GM19397 (cell line): ENCODE measurements around the gene ZFP90.
"Not testable (repeated sequence)": the region's sequence is repeated elsewhere in the genome, so short reads cannot be mapped to it uniquely, and the experiment has no call there.

Source experiments
- ATAC-seq: cut with Tn5 transposase; IDR thresholded peaks from one replicate; pipeline ENCODE4 v1.9.1; 2021; ENCODE audit warnings: mild to moderate bottlenecking, moderate library complexity; ENCODE audit not compliant: unreplicated experiment

Gene ZFP90

GRCh38 chr16:68517606-68518166 is 21.4 kb upstream of the ZFP90 start:
- no peak for ATAC-seq

GRCh38 chr16:68519225-68519745 is 19.8 kb upstream of the ZFP90 start:
- no peak for ATAC-seq

- ATAC-seq: peak; percentile 77
Observed at GRCh38 chr16:68520649-68521086, 18.4 kb upstream of the ZFP90 start.

GRCh38 chr16:68524069-68524820 is 14.8 kb upstream of the ZFP90 start:
- ATAC-seq: no peak

- no peak for ATAC-seq
Observed at GRCh38 chr16:68526143-68526781, 12.8 kb upstream of the ZFP90 start.

GRCh38 chr16:68526782-68527145 is 12.3 kb upstream of the ZFP90 start:
- no peak for ATAC-seq

GRCh38 chr16:68528233-68528632 is 10.9 kb upstream of the ZFP90 start:
- no peak for ATAC-seq

GRCh38 chr16:68528686-68529379 is 10.3 kb upstream of the ZFP90 start:
- ATAC-seq: peak; percentile 62

- ATAC-seq: no peak
Observed at GRCh38 chr16:68529608-68529930, 9.5 kb upstream of the ZFP90 start.

GRCh38 chr16:68529931-68530701 is 9.0 kb upstream of the ZFP90 start:
- ATAC-seq: peak; percentile 75

- ATAC-seq: no peak
Observed at GRCh38 chr16:68533937-68534336, 5.2 kb upstream of the ZFP90 start.

GRCh38 chr16:68535331-68535730 is 3.8 kb upstream of the ZFP90 start:
- no peak for ATAC-seq

- ATAC-seq: peak; percentile 3
Observed at GRCh38 chr16:68539711-68540239, 684 bp downstream of the ZFP90 start.

- ATAC-seq: no peak
Observed at GRCh38 chr16:68548947-68549346, 9.9 kb downstream of the ZFP90 start.

GRCh38 chr16:68553186-68553585 is 14.1 kb downstream of the ZFP90 start:
- ATAC-seq: no peak

- ATAC-seq: not testable (repeated sequence)
Observed at GRCh38 chr16:68560341-68560740, 21.2 kb downstream of the ZFP90 start.

GRCh38 chr16:68563631-68564381 is 24.7 kb downstream of the ZFP90 start:
- no peak for ATAC-seq

GRCh38 chr16:68564382-68564985 is 25.4 kb downstream of the ZFP90 start:
- ATAC-seq: no peak

GRCh38 chr16:68574479-68574878 is 35.4 kb downstream of the ZFP90 start:
- ATAC-seq: no peak
